Effector memory CD4-positive, alpha-beta T cell (primary cell): ENCODE data around the gene ELAVL4.

Experiments used
- DNase-seq, 3 donors: peaks; one replicate each; pipeline ENCODE4 v3.0.0-alpha.2; 2020
- H3K27ac ChIP-seq: 2 replicates; pipeline ENCODE4 v1.7.0; 2013; ENCODE audit warnings: mild to moderate bottlenecking, low read length, moderate library complexity; ENCODE audit not compliant: insufficient read depth, poor library complexity, severe bottlenecking
- H3K27me3 ChIP-seq: replicated peaks from 2 replicates; pipeline ENCODE4 v1.7.0; 2013; ENCODE audit warnings: mild to moderate bottlenecking, low read length; ENCODE audit not compliant: insufficient read depth, control insufficient read depth, poor library complexity, severe bottlenecking
- H3K36me3 ChIP-seq: 2 replicates; pipeline ENCODE4 v1.7.0; 2013; ENCODE audit warnings: mild to moderate bottlenecking, low read length, moderate library complexity; ENCODE audit not compliant: control insufficient read depth, insufficient read depth
- H3K4me1 ChIP-seq: 2 replicates; pipeline ENCODE4 v1.7.0; 2013; ENCODE audit warnings: low read length, mild to moderate bottlenecking; ENCODE audit not compliant: control insufficient read depth, insufficient read depth, poor library complexity, severe bottlenecking
- H3K4me3 ChIP-seq: 2 replicates; pipeline ENCODE4 v1.7.0; 2013; ENCODE audit warnings: low read length, low read depth, mild to moderate bottlenecking; ENCODE audit not compliant: insufficient read depth, poor library complexity, severe bottlenecking
- H3K9me3 ChIP-seq: 2 replicates; pipeline ENCODE4 v1.7.0; 2013; ENCODE audit warnings: mild to moderate bottlenecking, low read length, moderate library complexity; ENCODE audit not compliant: control insufficient read depth

Gene ELAVL4

DNA sequence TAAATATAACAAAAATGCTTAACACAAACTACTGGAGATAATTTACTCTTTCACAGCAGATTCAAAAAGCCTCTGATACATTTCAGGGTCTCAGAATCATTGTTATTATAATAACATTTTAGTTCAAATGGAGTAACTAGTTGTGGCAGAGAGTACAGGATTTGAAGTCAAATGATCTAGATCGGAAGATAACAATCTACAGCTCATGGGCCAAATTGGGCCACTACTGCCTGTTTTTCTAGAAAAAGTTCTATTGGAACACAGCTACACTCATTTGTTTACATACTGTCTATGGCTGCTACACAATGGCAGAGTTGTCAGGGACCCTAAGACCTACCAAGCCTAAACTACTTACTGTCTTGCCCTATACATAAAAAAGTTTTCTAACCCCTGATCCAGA lies 63.6 kb downstream of the ELAVL4 start:
- no peak for DNase-seq
- Histone ChIP-seq H3K4me1 (no peaks in the 10 kb centered on the region), H3K36me3 (no peaks in the 10 kb centered on the region), H3K4me3 (no peak overlapping the region), H3K9me3 (no peaks in the 10 kb centered on the region), H3K27ac (no peak overlapping the region), H3K27me3 (no peaks in the 10 kb centered on the region)

DNA sequence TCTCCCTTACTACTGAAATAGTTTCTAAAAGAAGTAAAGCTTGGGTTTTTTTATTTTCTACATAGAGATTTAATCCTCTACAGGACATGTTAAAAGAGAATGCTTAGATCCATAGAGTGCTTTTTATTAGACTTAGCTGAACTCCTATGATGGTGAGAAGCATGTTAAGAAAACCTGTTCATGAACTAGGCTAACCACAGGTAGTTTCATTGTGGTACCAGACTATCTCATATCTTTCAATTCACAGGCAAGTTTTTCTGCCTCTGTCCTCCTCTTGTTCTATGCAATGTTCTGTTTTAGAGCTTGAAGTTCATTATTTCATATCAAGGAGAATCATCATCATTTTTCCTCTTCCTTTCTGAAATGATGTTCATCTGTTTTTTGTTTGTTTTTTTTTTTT lies 65.4 kb downstream of the ELAVL4 start:
- Histone ChIP-seq H3K9me3 (no peaks in the 10 kb centered on the region), H3K4me3 (no peak overlapping the region), H3K36me3 (no peaks in the 10 kb centered on the region), H3K27me3 (no peaks in the 10 kb centered on the region), H3K27ac (no peak overlapping the region), H3K4me1 (no peaks in the 10 kb centered on the region)
- DNase-seq, result no peak

GRCh38 chr1:50175719-50176639 lies 67.3 kb downstream of the ELAVL4 start:
- H3K36me3 ChIP-seq, result no peaks in the 10 kb centered on the region
- H3K4me3 ChIP-seq, result no peak overlapping the region
- no peak overlapping the region for H3K27ac ChIP-seq
- no peaks in the 10 kb centered on the region for H3K9me3 ChIP-seq
- H3K27me3 ChIP-seq, result no peaks in the 10 kb centered on the region
- no peak for DNase-seq
- H3K4me1 ChIP-seq, result no peaks in the 10 kb centered on the region

DNA sequence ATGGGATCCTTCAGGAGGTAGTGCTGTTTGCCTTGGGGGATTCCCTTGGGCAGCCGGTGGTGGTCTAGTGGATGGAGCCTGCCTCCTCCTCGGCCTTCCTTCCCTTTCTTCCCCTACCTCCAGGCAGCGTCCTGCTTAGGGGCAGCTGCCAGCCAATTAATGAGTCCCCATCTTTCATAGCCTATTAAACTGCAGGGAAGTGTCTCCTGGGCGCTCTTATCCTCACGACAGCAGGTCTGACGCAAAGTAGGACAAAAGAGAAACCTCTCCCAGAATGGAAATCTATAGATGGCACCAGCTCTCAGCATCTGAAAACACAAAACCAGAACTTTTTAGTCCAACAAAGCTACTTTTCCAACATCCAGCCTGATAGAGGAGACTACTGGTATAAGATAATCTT lies 69.3 kb downstream of the ELAVL4 start:
- no peaks in the 10 kb centered on the region for H3K9me3 ChIP-seq
- H3K27me3 ChIP-seq, result no peaks in the 10 kb centered on the region
- DNase-seq, result no peak
- H3K36me3 ChIP-seq, result no peaks in the 10 kb centered on the region
- H3K27ac ChIP-seq, result no peak overlapping the region
- no peak overlapping the region for H3K4me3 ChIP-seq
- no peaks in the 10 kb centered on the region for H3K4me1 ChIP-seq

- DNase-seq, result no peak
- no peak overlapping the region for H3K27ac ChIP-seq
These were observed 70.9 kb downstream of the ELAVL4 start for GRCh38 chr1:50179639-50180038.

DNA sequence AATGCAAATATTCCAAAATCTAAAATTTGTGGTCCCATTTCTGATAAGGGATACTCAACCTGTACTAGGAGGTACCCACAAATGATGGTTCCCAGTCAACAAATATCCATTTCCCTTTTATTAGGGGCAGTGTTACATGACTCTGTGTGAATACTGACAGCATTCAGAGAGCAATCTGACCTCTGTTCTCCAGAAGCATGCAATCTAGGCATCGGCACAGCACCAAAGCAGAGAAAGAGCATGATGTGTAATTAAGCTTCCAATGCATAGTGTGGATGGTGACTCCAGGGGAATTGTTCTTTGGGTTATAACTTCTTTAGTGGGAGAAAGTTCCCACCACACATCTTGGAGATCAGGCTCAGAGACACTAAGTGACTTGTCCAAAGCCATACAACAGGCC lies 71.6 kb downstream of the ELAVL4 start:
- no peaks in the 10 kb centered on the region for H3K9me3 ChIP-seq
- DNase-seq, result no peak
- H3K36me3 ChIP-seq, result no peaks in the 10 kb centered on the region
- H3K4me3 ChIP-seq, result no peak overlapping the region
- H3K27me3 ChIP-seq, result no peaks in the 10 kb centered on the region
- no peaks in the 10 kb centered on the region for H3K4me1 ChIP-seq
- H3K27ac ChIP-seq, result no peak overlapping the region

More at GRCh38 chr1:50179639-50180038, 70.9 kb downstream of the ELAVL4 start:
- Histone ChIP-seq H3K9me3 (no peaks in the 10 kb centered on the region), H3K36me3 (no peaks in the 10 kb centered on the region), H3K27me3 (no peaks in the 10 kb centered on the region), H3K4me1 (no peaks in the 10 kb centered on the region), H3K4me3 (no peak overlapping the region)

- H3K27me3 ChIP-seq, result no peaks in the 10 kb centered on the region
- H3K27ac ChIP-seq, result no peak overlapping the region
- no peaks in the 10 kb centered on the region for H3K36me3 ChIP-seq
- DNase-seq, result no peak
- no peak overlapping the region for H3K4me3 ChIP-seq
- H3K4me1 ChIP-seq, result no peaks in the 10 kb centered on the region
- no peaks in the 10 kb centered on the region for H3K9me3 ChIP-seq
These were observed 72.4 kb downstream of the ELAVL4 start for GRCh38 chr1:50181027-50181663.

DNA sequence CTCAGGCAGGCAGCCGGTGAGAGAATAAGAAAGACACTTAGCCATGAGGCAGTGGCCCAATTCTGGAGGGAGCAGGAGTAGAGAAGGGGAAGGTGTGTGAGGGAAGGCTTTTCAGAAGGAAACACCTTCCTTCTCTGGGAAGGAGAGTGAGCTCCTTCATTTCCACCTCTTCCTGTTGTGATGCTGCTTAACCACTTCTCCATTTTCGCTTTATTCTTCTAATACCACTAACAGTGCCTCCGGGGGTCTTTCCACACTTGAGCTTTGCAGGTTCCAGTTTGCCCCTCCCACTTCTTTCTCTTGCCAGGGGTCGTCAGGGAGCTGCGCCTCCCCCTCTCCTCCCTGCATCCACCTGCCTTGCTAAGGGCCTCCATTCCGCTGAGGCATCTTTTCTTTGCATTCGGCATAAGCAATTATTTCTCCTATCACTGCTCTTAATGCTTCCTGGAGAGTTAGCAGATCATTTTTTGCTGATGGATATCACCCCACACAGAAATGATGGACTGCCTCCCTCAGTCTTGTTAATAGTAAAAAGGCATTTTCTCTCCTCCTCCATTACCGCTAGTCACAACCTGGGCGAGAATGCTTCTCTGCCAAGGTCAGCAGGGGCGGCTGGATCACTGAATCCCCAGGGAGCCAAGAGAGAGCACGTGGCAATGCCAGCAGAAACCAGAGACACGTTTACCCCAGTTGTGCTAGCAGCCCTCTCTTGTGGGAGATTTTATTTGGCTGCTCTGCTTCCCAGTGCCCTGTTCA lies 74.8 kb downstream of the ELAVL4 start:
- H3K4me3 ChIP-seq, result no peak overlapping the region

GRCh38 chr1:50189369-50189768 lies 80.6 kb downstream of the ELAVL4 start:
- no peak for DNase-seq
- H3K27me3 ChIP-seq, result no peaks in the 10 kb centered on the region
- H3K9me3 ChIP-seq, result no peaks in the 10 kb centered on the region
- H3K4me3 ChIP-seq, result no peak overlapping the region
- H3K36me3 ChIP-seq, result no peaks in the 10 kb centered on the region
- H3K27ac ChIP-seq, result no peak overlapping the region
- no peaks in the 10 kb centered on the region for H3K4me1 ChIP-seq

More for the DNA sequence above, 74.8 kb downstream of the ELAVL4 start:
- Histone ChIP-seq H3K27me3 (no peaks in the 10 kb centered on the region), H3K36me3 (no peaks in the 10 kb centered on the region), H3K4me1 (no peaks in the 10 kb centered on the region), H3K27ac (no peak overlapping the region), H3K9me3 (no peaks in the 10 kb centered on the region)
- DNase-seq, result no peak

- Histone ChIP-seq H3K27me3 (no peaks in the 10 kb centered on the region), H3K4me3 (no peak overlapping the region), H3K36me3 (no peaks in the 10 kb centered on the region), H3K9me3 (no peaks in the 10 kb centered on the region), H3K27ac (no peak overlapping the region), H3K4me1 (no peaks in the 10 kb centered on the region)
- DNase-seq, result no peak
These were observed 84.3 kb downstream of the ELAVL4 start for GRCh38 chr1:50193002-50193401.
